ENCODE results near the gene MLXIP.

MLXIP gene

DNA sequence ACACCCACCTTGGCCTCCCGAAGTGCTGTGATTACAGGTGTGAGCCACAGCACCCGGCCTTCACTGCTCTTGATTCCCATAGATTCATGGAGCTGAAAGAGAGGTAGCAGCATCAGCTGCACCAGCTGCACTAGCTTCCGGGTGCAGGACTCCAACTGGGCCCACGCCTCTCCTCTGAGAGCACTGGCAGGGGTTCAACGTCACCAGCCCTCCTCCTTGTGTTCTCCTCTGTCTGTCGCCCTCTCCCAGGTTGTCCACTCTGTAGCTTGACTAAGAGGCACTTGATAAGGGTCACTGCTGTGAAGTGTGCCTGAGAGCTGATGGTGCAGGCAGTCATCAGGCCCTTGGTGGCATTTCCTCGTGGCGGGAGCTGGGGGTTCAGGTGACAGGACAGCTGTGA lies 28.3 kb downstream of the MLXIP start:
- Histone ChIP-seq H3K4me3 (ENCODE audit: low read length) (no peak overlapping the region), H3K27me3 (replicated peaks; ENCODE audit: insufficient read depth, low read length) (no peaks in the 10 kb centered on the region), H3K9me3 (replicated peaks; ENCODE audit: insufficient read depth, low read length) (no peaks in the 10 kb centered on the region), H3K9me2 (replicated peaks; ENCODE audit: insufficient read depth, low read length) (no peaks in the 10 kb centered on the region), H3K79me2 (ENCODE audit: low read length) (peaks cover 82% of the 10 kb centered on the region), H3K9ac (ENCODE audit: low read length) (no peak overlapping the region), H3K36me3 (replicated peaks; ENCODE audit: insufficient read depth, low read length) (no peaks in the 10 kb centered on the region), H3K4me2 (ENCODE audit: low read depth, low read length) (no peak overlapping the region), H3K4me1 (ENCODE audit: low read length) (no peaks in the 10 kb centered on the region), H4K20me1 (ENCODE audit: insufficient read depth, low read length) (no peaks in the 10 kb centered on the region), H2AFZ (ENCODE audit: low read length) (no peak overlapping the region), H3K27ac (ENCODE audit: low read length) (no peak overlapping the region), H3F3A (ENCODE audit: insufficient read depth, low read length) (no peaks in the 10 kb centered on the region)
- no peak for DNase-seq
- TF ChIP-seq EZH2phosphoT487 (IDR thresholded peaks at IDR 0.05; ENCODE audit: low read length) (no peak), EZH2 (optimal IDR thresholded peaks at IDR 0.05; ENCODE audit: low read depth, low read length) (no peak)
- TF ChIP-seq, protein P1, sequence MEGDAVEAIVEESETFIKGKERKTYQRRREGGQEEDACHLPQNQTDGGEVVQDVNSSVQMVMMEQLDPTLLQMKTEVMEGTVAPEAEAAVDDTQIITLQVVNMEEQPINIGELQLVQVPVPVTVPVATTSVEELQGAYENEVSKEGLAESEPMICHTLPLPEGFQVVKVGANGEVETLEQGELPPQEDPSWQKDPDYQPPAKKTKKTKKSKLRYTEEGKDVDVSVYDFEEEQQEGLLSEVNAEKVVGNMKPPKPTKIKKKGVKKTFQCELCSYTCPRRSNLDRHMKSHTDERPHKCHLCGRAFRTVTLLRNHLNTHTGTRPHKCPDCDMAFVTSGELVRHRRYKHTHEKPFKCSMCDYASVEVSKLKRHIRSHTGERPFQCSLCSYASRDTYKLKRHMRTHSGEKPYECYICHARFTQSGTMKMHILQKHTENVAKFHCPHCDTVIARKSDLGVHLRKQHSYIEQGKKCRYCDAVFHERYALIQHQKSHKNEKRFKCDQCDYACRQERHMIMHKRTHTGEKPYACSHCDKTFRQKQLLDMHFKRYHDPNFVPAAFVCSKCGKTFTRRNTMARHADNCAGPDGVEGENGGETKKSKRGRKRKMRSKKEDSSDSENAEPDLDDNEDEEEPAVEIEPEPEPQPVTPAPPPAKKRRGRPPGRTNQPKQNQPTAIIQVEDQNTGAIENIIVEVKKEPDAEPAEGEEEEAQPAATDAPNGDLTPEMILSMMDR (IDR thresholded peaks at IDR 0.05; ENCODE audit: low read length): no peak

DNA sequence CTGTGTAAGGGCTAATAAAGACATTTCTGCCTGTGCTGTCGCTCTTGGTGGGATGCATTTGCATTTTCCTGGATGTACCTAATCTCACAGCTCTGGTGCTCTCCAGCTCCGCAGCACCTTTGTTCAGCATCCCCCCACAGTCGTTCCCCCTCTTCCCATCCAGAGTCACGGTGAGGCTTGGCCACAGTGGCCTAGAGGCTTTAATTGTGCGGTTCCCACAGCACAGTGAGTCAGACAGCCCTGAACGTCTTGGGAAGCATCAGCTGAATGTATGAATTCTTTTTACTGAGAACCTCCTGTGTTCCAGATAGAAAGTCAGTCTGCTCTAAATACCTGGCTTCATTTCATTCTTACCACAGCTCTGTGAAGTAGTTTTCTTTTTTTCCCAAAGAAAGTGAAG lies 28.7 kb downstream of the MLXIP start:
- Histone ChIP-seq H3K4me3 (ENCODE audit: low read length) (no peak overlapping the region), H3K4me1 (ENCODE audit: low read length) (no peaks in the 10 kb centered on the region), H2AFZ (ENCODE audit: low read length) (no peak overlapping the region), H3K9ac (ENCODE audit: low read length) (no peak overlapping the region), H3F3A (ENCODE audit: insufficient read depth, low read length) (no peaks in the 10 kb centered on the region), H3K9me3 (replicated peaks; ENCODE audit: insufficient read depth, low read length) (no peaks in the 10 kb centered on the region), H3K27ac (ENCODE audit: low read length) (no peak overlapping the region), H4K20me1 (ENCODE audit: insufficient read depth, low read length) (no peaks in the 10 kb centered on the region), H3K36me3 (replicated peaks; ENCODE audit: insufficient read depth, low read length) (no peaks in the 10 kb centered on the region), H3K79me2 (ENCODE audit: low read length) (peaks cover 81% of the 10 kb centered on the region), H3K4me2 (ENCODE audit: low read depth, low read length) (no peak overlapping the region), H3K27me3 (replicated peaks; ENCODE audit: insufficient read depth, low read length) (no peaks in the 10 kb centered on the region), H3K9me2 (replicated peaks; ENCODE audit: insufficient read depth, low read length) (no peaks in the 10 kb centered on the region)
- DNase-seq: no peak
- TF ChIP-seq EZH2phosphoT487 (IDR thresholded peaks at IDR 0.05; ENCODE audit: low read length) (no peak), EZH2 (optimal IDR thresholded peaks at IDR 0.05; ENCODE audit: low read depth, low read length) (no peak)
- TF ChIP-seq, protein P1 (IDR thresholded peaks at IDR 0.05; ENCODE audit: low read length): no peak

DNA sequence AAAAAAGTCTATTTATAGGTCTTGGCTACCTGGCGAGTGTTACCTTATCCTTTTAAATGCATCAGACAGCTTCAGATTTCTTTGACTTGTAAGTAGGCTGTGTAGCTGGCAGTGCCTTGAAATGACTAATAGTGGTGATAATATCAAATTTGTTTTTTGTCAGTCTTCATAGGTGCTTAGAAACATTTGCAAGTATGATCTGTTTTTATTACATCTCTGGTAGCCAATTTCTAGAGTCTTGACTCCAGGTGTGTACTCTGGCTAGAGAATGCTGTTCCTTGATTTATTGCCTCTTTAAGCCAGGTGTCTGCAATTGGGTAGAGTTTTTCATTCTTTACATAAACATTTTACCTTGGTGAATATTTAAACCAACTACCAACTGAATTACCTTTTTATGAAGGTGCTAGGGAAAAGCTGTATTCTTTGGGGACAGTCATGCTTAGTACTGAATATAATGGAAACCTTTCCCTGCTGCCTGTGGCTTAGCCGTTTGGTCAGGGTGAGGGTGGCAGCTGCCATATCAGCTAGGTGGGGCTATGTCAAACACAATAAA lies 32.6 kb downstream of the MLXIP start:
- H4K20me1 ChIP-seq (ENCODE audit: insufficient read depth, low read length): no peaks in the 10 kb centered on the region
- TF ChIP-seq, protein P1 (IDR thresholded peaks at IDR 0.05; ENCODE audit: low read length): no peak
- TF ChIP-seq EZH2phosphoT487 (IDR thresholded peaks at IDR 0.05; ENCODE audit: low read length) (no peak), EZH2 (optimal IDR thresholded peaks at IDR 0.05; ENCODE audit: low read depth, low read length) (no peak)

More for the DNA sequence above, 32.6 kb downstream of the MLXIP start:
- H3K4me3 ChIP-seq (ENCODE audit: low read length): no peak overlapping the region
- H3K36me3 ChIP-seq (replicated peaks; ENCODE audit: insufficient read depth, low read length): no peaks in the 10 kb centered on the region
- no peaks in the 10 kb centered on the region for H3K4me1 ChIP-seq (ENCODE audit: low read length)
- no peak overlapping the region for H3K4me2 ChIP-seq (ENCODE audit: low read depth, low read length)
- H3F3A ChIP-seq (ENCODE audit: insufficient read depth, low read length): no peaks in the 10 kb centered on the region
- H2AFZ ChIP-seq (ENCODE audit: low read length): no peak overlapping the region
- peaks cover 57% of the 10 kb centered on the region for H3K79me2 ChIP-seq (ENCODE audit: low read length)
- H3K27ac ChIP-seq (ENCODE audit: low read length): no peak overlapping the region
- no peak overlapping the region for H3K9ac ChIP-seq (ENCODE audit: low read length)
- H3K9me3 ChIP-seq (replicated peaks; ENCODE audit: insufficient read depth, low read length): no peaks in the 10 kb centered on the region
- no peaks in the 10 kb centered on the region for H3K27me3 ChIP-seq (replicated peaks; ENCODE audit: insufficient read depth, low read length)
- DNase-seq: no peak
- H3K9me2 ChIP-seq (replicated peaks; ENCODE audit: insufficient read depth, low read length): no peaks in the 10 kb centered on the region

All from MM.1S (cell line).